ENCODE results near the gene GNAZ. TPM values are rescaled to one million over a fixed set of nuclear protein-coding genes. Genes with fewer than 3 reads are reported as not detected.

The GNAZ gene
- total RNA-seq, 8 experiments from 2014 or later, result 3.5 to 47.0 (median 35.9) TPM

GRCh38 chr22:23062616-23063538, 7.4 kb upstream of the GNAZ start:
- peak overlapping the region; percentile 8 to 44 for H3K27ac ChIP-seq
- 0 to 100% (median 80%) methylated on average over 1 to 3 of the region's 12 CpGs; no CpG with 5 or more reads in 1 of the 10 experiments for WGBS, 10 experiments
- no peaks in the 10 kb centered on the region for H3K4me1 ChIP-seq (replicated peaks in 1 of 2)
- in situ Hi-C loops (cut with MboI; ENCODE audit: low pct_unique_long_range_greater_than_20kb in 2 of 9, low sequenced_read_pairs in 9 of 9, unreplicated experiment in 9 of 9), result no loop called here
- H3K4me3 ChIP-seq, result no peak overlapping the region
- no peak for ATAC-seq (replicated peaks in 6 of 8)

- Histone ChIP-seq H3K4me3 (no peak overlapping the region), H3K4me1 (replicated peaks in 1 of 2) (no peaks in the 10 kb centered on the region), H3K27ac (peak overlapping the region; percentile 37 to 44)
- WGBS, 10 experiments, result 20 to 83% (median 70%) methylated on average over 1 to 5 of the region's 16 CpGs; no CpG with 5 or more reads in 3 of the 10 experiments
- no peak for ATAC-seq (replicated peaks in 6 of 8)
- in situ Hi-C loops (cut with MboI; ENCODE audit: low pct_unique_long_range_greater_than_20kb in 2 of 9, low sequenced_read_pairs in 9 of 9, unreplicated experiment in 9 of 9), result no loop called here
These were observed 6.6 kb upstream of the GNAZ start for GRCh38 chr22:23063539-23064380.

GRCh38 chr22:23064381-23065068, 5.8 kb upstream of the GNAZ start:
- Histone ChIP-seq H3K27ac (peak overlapping the region; percentile 37 to 51), H3K4me1 (replicated peaks in 1 of 2) (peaks cover 4 to 5% of the 10 kb centered on the region in 2 donors), H3K4me3 (no peak overlapping the region)
- in situ Hi-C loops (cut with MboI; ENCODE audit: low pct_unique_long_range_greater_than_20kb in 2 of 9, low sequenced_read_pairs in 9 of 9, unreplicated experiment in 9 of 9), result no loop called here
- ATAC-seq (replicated peaks in 6 of 8), result peak in 1 of 8 experiments; percentile 54
- 40 to 90% (median 78%) methylated on average over 1 to 8 of the region's 11 CpGs; no CpG with 5 or more reads in 5 of the 10 experiments for WGBS, 10 experiments

GRCh38 chr22:23065069-23065451, 5.3 kb upstream of the GNAZ start:
- in situ Hi-C loops (cut with MboI; ENCODE audit: low pct_unique_long_range_greater_than_20kb in 2 of 9, low sequenced_read_pairs in 9 of 9, unreplicated experiment in 9 of 9), result no loop called here

GRCh38 chr22:23065495-23066122, 4.7 kb upstream of the GNAZ start:
- peak overlapping the region in 1 of 2 donors; percentile 57 for H3K27ac ChIP-seq
- peaks cover 6 to 7% of the 10 kb centered on the region in 2 donors for H3K4me1 ChIP-seq (replicated peaks in 1 of 2)
- in situ Hi-C loops (cut with MboI; ENCODE audit: low pct_unique_long_range_greater_than_20kb in 2 of 9, low sequenced_read_pairs in 9 of 9, unreplicated experiment in 9 of 9), result no loop called here
- WGBS, 10 experiments, result 0 to 79% (median 28%) methylated on average over 1 to 5 of the region's 10 CpGs; no CpG with 5 or more reads in 3 of the 10 experiments
- ATAC-seq (replicated peaks in 6 of 8), result no peak
- no peak overlapping the region for H3K4me3 ChIP-seq

More at GRCh38 chr22:23065069-23065451, 5.3 kb upstream of the GNAZ start:
- no peak for ATAC-seq (replicated peaks in 6 of 8)
- 60% methylated on average over 1 of the region's 3 CpGs; no CpG with 5 or more reads in 9 of the 10 experiments for WGBS, 10 experiments
- H3K27ac ChIP-seq, result no peak overlapping the region
- H3K4me1 ChIP-seq (replicated peaks in 1 of 2), result peaks cover 6 to 7% of the 10 kb centered on the region in 2 donors
- H3K4me3 ChIP-seq, result no peak overlapping the region

- 40 to 89% (median 85%) methylated on average over 3 to 10 of the region's 15 CpGs; no CpG with 5 or more reads in 5 of the 10 experiments for WGBS, 10 experiments
- H3K4me1 ChIP-seq (replicated peaks in 1 of 2), result peaks cover 6 to 7% of the 10 kb centered on the region in 2 donors
- no peak for ATAC-seq (replicated peaks in 6 of 8)
- in situ Hi-C loops (cut with MboI; ENCODE audit: low pct_unique_long_range_greater_than_20kb in 2 of 9, low sequenced_read_pairs in 9 of 9, unreplicated experiment in 9 of 9), result no loop called here
- H3K27ac ChIP-seq, result peak overlapping the region in 1 of 2 donors; percentile 57
- no peak overlapping the region for H3K4me3 ChIP-seq
These were observed 3.9 kb upstream of the GNAZ start for GRCh38 chr22:23066200-23067022.

- Histone ChIP-seq H3K4me1 (replicated peaks in 1 of 2) (peaks cover 13 to 15% of the 10 kb centered on the region in 2 donors), H3K4me3 (no peak overlapping the region), H3K27ac (peak overlapping the region in 1 of 2 donors; percentile 14)
- ATAC-seq (replicated peaks in 6 of 8), result no peak
- 75 to 95% (median 85%) methylated on average over 1 to 4 of the region's 6 CpGs; no CpG with 5 or more reads in 6 of the 10 experiments for WGBS, 10 experiments
- in situ Hi-C loops (cut with MboI; ENCODE audit: low pct_unique_long_range_greater_than_20kb in 2 of 9, low sequenced_read_pairs in 9 of 9, unreplicated experiment in 9 of 9), result no loop called here
These were observed 3.2 kb upstream of the GNAZ start for GRCh38 chr22:23067023-23067650.

GRCh38 chr22:23067691-23068090, 2.6 kb upstream of the GNAZ start:
- no peak for ATAC-seq (replicated peaks in 6 of 8)
- no peak overlapping the region for H3K27ac ChIP-seq
- H3K4me3 ChIP-seq, result no peak overlapping the region
- in situ Hi-C loops (cut with MboI; ENCODE audit: low pct_unique_long_range_greater_than_20kb in 2 of 9, low sequenced_read_pairs in 9 of 9, unreplicated experiment in 9 of 9), result no loop called here
- 33 to 100% (median 57%) methylated on average over 1 to 4 of the region's 5 CpGs; no CpG with 5 or more reads in 2 of the 10 experiments for WGBS, 10 experiments
- H3K4me1 ChIP-seq (replicated peaks in 1 of 2), result peaks cover 17 to 20% of the 10 kb centered on the region in 2 donors

- H3K4me3 ChIP-seq, result no peak overlapping the region
- ATAC-seq (replicated peaks in 6 of 8), result no peak
- H3K4me1 ChIP-seq (replicated peaks in 1 of 2), result peaks cover 17 to 20% of the 10 kb centered on the region in 2 donors
- no peak overlapping the region for H3K27ac ChIP-seq
- WGBS, 10 experiments, result 40 to 100% (median 81%) methylated on average over 1 to 7 of the region's 8 CpGs; no CpG with 5 or more reads in 5 of the 10 experiments
- in situ Hi-C loops (cut with MboI; ENCODE audit: low pct_unique_long_range_greater_than_20kb in 2 of 9, low sequenced_read_pairs in 9 of 9, unreplicated experiment in 9 of 9), result no loop called here
These were observed 2.1 kb upstream of the GNAZ start for GRCh38 chr22:23068096-23068831.

- Histone ChIP-seq H3K4me3 (no peak overlapping the region), H3K27ac (peak overlapping the region in 1 of 2 donors; percentile 80), H3K4me1 (replicated peaks in 1 of 2) (peaks cover 17 to 20% of the 10 kb centered on the region in 2 donors)
- in situ Hi-C loops (cut with MboI; ENCODE audit: low pct_unique_long_range_greater_than_20kb in 2 of 9, low sequenced_read_pairs in 9 of 9, unreplicated experiment in 9 of 9), result no loop called here
- no peak for ATAC-seq (replicated peaks in 6 of 8)
- 66 to 100% (median 95%) methylated on average over 1 to 5 of the region's 8 CpGs; no CpG with 5 or more reads in 2 of the 10 experiments for WGBS, 10 experiments
These were observed 1.4 kb upstream of the GNAZ start for GRCh38 chr22:23068832-23069385.
